NCI-H2081 (cell line): ENCODE measurements around the gene TNFSF15.
A peak's percentile ranks its signal among the peaks of the same experiment; 100 is the strongest.

ENCODE experiments used
- DNase-seq, 2 experiments: peaks; one replicate each; lab custom pipeline; 2025; lab: John Stamatoyannopoulos, UW

The TNFSF15 gene

DNA sequence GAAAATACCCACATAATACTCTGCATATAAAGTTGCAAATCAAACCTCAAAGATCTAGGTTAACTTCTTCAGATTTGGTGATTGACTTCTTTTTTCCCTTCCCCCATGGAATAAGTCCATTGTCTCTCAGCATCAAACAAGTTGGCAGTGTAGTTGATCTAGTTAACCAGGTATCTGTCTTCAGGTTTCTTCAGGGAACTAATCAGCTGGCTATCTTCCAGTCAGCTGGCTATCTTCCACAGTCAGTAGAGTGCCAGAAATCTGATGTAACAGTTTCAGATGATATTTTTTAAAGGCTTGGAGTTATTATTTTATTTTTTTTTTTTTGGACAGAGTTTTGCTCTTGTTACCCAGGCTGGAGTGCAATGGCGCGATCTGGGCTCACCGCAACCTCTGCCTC, 16.8 kb downstream of the TNFSF15 start:
- DNase-seq = no peak

DNA sequence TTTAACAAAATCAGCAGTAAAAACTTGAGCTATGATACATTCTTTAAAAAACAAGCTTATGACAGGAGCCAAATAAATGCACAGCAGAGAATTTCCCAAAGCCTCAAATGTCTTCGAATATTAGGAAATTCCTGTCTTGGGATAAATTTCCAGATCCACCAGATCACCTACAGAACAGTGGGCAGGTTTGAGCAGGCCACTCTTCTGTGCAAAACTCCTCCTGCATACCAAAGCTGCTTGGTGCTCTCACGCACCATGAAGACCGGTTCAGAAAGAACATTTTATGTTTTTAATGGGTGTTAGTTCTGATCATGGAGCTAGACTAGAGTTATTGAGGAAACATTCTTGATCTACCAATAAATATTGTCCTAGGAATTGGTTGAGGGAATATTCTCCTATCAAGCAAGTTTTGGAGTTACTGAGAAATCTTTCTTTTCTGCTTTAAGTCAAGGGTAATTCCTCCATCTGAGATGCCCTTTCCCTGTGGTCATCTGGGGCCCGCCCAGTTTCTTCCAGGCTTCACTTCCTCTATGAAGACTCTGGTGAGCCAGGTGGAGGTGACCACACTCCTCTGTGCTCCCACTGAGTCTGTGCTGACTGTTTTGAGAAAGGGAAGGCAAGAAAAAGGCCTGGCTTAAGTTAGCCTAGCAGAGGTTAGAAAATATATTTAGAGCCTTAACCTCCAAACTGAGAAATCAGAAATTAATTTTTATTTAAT, 17.9 kb downstream of the TNFSF15 start:
- DNase-seq = no peak

DNA sequence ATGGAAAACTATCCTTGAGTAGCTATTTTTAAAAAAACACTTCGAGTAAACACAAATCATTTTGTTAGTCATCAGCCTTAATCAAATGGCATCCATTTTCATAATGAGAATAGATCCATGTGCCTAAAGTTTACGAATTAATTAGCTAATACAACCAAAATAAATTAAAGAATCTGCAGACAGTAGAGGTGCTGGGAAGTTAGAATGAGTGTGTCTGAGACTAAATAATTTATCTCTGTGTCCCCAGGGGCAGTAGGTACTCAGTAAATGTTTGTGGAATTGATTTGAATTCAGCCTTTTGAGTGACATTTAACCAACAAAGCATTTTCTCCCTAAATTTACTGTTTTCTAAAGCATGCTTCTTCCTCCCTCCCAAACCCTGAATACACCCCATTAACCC, 18.6 kb downstream of the TNFSF15 start:
- DNase-seq = no peak

DNA sequence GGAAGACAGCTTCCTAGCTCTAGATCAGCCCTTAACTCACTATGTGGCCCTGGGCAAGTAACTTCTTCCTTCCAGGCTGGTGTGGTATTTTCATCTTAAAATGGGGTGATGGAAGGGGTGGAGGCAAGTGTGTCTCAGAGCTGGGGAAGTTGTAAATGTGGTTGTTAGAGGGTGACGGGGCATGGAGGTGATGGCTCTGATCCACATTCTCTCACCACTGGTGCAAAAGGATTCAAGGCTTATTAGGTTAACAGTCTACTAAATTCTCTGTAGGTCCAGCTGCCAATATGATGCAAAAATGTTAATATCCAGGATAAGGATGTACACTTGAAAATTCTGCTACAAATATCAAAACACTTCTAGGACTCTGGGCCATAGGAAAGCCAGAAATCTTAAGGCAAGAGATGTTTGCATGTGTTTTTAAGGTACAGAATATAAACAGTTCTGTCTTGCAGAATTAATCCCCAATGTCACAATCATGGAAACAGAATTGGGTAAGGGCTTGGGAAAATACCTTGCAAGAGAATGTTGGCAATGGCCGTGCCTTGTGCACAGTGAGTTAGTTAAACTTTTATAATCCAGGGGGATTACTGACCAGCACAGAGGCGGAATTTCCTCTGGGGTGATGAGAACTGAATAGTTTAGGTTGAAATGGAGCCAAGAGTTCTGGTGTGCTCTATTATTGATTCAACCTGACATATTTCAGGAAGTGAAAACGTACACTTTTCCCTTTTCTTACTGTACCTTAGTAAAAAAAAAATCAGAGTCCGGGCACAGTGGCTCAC, 19.8 kb downstream of the TNFSF15 start:
- DNase-seq = no peak

DNA sequence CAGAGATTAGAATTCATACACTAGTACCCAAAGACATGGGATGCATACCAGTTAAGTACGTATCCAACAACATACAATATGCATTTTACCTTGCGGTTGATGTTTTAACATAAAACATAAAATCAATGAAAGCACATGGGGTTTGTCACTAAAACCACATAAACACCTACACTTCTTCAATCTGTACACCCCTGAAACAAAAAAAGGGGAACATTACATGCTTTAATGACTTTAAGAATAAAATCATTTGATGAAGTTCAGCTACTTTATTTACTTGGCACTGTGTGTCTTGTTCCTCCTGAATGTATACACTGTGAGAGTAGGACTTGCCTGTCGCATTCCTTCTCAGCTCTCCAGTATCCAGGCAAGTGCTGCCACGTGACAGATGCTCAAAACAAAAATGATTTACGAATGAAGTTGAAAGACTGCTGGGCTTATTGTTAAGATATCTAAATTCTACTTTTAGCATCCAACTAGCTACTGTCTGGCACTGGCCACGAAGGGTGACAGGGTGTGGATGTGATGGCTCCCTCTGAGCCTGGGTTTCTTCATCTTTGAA, 21.0 kb downstream of the TNFSF15 start:
- no peak for DNase-seq

DNA sequence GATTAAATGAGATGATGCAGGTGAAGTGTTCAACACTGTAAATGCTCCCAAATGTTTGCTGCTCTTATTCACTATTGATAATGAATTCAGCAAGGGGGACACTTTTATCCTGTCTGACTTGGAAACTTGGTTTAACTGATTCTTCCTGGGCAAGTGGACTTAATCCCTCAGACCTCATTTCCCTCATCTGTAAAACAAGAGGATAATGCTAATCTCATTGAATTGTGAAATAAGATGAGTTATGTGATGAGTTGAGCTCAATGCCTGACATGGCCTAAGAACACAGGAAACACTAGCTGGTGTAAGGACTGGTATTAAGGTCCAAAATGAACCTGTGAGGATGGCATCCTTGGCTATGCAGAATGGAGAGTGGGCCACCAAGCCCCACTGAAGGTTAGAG, 23.3 kb downstream of the TNFSF15 start:
- no peak for DNase-seq

DNA sequence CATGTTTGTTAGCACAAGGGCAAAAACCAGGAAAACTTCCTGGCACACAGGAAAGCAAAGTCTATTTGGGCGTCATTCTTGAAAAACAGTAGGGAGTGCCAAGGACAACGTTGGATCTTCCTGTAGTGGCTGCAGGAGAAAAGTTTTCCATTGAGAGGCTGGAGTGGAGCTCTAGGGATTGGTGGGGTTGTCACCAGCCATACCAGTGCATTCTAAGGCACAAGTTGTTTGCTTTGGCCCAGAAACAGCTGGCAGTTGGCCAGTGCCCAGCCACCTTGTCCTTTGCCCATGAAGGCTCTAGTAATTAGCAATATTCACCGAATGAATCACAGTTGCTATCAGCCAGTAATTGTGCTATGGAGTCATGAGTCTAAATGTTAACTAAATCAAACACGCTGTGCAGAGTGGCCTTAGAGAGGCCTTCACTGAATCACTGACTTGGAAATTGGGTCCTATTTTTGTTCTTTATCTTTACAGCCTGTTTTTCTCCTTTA, 26.4 kb downstream of the TNFSF15 start:
- DNase-seq = peak; percentile 16 to 64

DNA sequence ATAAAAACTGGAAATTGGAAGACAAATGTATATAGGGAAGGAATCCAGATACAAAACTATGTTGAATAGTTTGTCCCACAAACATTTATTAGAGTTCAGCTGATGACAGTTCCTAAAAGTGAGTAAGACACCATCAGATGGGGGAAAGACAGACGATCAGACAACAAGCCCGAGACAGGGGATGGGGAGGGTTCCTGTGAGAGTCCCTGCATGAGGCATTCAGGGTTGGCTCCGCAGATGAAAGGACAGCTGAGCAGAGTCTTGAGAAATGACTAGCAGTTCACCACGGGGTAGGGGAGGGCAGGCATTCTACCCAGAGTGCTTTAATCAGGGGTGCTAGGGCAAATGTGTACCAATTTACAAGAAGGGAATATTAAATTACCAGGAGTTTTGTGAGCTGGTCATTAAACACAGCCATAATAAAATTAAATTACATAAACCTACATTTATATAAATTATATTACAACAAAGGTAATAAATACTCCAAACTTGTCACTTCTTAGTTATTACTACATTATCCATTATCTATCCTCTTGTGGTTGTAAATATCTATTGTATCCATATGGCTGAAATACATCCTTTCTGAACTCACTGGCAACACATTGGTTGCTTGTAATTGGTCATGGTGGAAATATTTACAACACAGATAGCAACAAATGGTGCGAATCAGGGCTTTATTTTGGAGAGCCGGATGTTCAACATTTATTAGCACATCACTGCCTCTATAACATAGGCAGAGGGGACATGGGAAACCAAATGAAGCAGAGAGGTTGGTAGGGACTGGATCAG, 27.8 kb downstream of the TNFSF15 start:
- no peak for DNase-seq

DNA sequence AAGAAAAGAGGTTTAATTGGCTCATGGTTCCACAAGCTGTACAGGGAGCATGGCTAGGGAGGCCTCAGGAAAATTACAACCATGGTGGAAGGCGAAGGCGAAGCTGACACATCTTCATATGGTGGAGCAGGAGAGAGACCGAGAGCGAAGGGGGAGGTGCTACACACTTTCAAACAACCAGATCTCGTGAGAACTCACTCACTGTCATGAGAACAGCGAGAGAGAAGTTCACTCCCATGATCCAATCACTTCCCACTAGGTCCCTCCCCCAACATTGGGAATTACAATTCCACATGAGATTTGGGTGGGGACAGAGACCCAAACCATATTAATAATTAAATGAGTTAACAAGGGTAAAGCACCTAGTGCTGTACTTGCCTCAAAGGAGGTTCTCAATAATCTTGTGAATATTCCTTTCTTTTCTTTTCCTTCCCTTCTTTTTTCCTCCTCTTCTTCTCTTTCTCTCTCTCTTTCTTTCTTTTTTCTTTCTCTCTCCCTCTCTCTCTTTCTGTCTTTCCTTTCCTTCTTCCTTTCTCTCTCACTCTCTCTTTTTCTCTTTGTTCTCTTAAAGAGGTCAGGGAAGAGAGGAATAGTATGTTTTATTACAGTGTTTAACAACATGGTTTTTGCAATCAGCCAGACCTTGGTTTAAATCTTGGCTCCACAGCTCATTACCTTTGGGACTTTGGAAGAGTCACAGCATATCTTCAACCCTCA, 29.0 kb downstream of the TNFSF15 start:
- no peak for DNase-seq

DNA sequence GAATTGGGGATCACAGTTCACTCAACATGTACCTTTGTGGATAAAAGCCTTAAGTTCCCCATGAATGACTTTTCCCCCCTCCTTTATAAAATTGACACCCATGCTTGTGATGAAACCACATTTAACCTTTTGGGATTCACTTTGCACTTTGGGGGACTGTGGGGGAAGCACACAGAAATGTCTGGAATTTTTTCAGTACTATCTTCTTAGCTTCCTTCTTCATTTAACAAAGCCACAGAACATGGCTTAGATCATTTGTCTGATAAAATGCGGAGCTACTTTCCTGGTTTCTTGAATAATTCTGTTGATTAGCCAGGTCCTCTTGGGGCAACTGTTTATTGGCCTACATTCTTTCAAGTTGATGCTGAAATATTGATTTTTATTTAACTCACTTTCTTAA, 29.9 kb downstream of the TNFSF15 start:
- DNase-seq = no peak

DNA sequence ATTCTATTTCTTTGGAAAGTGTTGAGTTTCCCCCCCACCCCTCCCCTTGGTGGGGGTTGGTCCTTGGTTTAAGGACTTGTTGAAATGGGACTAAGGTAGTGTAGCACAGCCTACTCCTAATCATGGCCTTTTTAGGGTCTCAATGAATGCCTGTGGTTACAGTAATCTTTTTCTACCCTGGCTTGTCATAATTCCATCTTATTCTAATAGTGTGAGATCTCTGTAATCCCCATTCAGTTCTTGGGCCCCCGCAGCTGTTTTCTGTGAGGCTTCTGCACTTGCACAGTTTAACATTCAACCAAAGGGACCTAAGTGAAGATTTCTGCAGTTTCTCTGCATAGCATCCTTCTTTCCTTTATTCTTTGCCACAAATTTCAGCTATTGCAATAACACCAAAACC, 30.7 kb downstream of the TNFSF15 start:
- no peak for DNase-seq

DNA sequence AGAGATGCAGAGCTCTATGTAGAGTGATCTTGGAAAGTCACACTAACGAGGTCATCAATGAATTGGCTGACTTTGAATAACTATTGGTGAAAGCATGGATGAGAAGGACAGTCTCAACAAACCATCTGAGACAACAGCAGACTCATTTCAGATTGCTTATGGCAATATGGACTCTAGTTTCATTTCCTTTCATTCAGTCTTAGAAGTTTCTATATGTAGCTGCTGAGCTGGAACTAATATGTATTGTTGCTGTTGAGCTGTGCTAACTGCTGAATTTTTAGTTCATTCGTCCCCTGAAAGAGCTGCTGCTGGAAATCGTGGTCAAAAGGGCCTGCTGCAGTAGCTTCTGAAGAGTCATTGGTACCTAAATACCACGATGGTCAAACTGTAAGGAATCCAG, 31.3 kb downstream of the TNFSF15 start:
- DNase-seq = no peak

DNA sequence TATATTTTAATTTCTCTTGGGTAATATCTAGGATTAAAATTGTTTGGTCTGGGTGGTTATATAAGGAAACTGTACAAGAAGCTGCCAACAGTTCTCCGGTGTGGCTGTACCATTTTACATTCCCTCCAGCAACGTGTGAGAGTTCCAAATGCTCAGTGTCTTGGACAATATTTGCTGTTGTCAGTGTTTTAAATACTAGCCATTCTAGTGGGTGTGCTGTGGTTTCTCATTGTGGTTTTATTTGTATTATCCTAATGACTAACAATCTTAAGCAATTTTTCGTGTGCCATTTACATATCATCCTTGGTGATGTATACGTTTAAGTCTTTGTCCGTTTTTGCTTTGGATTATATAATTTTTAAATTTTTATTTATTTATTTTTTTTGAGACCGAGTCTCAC, 34.0 kb downstream of the TNFSF15 start:
- DNase-seq = no peak

DNA sequence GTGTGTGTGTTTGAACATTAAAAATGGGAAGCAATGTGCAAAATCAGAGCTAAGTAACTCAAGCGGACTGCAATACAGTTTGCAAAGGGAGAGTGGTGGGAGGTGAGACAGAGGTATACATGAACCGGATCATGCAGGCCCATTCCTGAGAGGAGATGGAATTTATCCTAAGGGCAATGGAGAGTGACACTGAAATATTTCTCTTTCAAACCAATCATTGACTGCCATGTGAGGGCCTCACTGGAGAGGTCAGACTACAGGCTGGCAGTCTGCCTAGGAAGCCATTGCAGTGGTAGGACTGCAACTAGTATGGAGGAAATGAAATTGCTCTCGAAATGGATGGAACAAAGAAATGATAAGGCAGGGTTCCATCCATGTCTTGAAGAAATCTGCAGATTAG, 34.8 kb downstream of the TNFSF15 start:
- DNase-seq = no peak

DNA sequence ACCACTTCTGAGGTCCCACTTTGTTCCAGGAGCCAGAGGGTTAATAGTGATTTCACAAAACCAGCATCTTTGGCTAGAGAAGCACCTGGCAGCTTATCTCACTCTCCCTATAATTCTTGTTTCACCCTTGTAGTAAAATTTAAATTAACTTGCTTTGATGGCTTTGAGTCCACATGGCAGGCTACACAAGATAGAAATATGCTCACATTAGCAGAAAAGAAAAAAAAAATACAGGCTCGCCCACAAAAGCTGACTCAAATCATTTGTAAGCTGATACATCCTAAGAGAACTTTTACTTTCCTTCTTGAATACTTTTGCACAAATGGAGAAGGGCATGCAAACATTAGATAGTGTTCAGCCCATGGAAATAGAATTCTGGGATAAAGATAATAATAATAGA, 36.2 kb downstream of the TNFSF15 start:
- DNase-seq = no peak

DNA sequence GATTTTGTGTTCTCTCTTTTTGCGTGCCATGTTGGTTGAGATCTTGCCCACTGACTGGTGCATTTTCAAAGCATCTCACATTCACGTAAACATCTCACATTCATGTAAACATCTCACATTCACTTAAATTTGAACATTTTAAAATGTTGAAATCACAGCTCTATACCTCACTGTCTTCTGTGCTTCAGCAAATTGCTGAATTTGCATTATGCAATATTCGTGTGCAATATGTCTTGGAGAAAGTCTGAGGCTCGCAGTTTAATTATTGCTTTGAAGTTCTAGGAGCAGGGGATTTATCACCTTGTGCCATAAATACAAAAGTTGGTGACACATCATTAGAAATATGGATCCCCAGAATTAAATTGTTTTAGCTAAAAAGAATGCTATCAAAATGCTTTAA, 42.6 kb downstream of the TNFSF15 start:
- no peak for DNase-seq

DNA sequence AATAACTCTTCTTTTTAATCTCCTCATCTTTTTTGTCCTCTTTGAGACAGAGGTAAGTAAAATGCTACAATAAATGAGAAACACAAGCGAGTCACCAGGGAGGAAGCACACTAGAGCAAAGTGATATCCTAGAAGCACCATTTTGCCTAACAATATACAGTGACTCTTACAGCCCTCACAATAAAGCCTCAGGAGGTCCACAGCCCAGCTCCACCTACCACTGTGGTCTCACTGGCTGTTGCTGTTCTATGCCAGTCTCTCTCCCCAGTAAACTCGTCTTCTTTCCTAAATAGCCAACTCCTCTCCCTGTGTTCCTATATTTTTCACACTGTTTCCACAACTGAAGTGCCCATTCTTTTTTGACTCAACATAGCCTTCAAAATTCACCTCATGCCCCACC, 44.3 kb downstream of the TNFSF15 start:
- no peak for DNase-seq

DNA sequence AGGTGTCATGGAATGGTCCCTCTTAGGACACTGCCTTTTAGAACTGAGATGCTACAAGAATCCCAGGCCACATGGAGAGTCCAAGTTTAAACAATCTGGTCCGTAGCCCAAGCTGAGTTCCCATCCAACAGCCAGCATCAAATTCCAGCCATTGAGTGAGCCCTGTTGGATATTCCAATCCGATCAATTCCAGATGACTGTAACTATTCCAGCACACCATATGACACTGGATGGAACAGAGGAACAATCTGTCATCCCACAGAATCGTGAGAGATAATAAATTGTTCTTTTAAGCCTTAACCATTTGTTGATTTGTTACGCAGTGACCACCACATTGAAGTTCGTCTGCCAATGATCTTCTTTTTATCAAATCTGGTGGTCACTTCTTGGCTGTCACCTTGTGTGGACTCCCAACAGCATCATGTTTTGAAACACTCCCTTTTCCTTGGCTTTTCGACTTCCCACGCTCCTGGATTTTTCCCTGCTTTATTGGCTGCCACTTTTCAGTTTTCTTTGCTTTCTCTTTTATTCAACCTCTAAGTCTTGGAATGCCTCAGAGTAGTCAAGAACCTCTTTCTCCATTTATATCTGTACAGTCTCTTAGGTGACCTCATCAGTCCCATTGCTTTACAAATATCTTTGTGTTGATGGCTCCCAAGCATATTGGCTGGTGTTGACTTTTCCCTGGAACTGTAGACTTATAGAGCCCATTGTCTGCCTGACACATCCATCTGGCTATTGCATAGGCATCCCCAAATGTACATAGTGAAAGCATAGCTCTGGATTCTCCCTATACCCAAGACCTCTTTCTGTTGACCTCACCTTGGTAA, 46.1 kb downstream of the TNFSF15 start:
- DNase-seq = no peak

DNA sequence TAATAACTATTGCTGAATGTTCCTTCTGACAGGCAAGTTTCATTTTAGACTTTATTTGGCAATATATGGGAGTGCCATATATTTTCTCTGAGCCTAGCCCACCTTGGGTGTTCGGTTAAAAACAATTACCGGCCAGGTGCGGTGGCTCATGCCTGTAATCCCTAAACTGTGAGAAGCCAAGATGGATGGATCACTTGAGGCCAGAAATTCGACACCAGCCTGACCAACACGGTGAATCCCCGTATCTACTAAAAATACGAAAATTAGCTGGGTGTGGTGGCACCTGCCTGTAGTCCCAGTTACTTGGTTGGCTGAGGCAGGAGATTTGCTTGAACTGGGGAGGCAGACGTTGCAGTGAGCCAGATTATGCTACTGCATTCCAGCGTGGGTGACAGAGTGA, 47.9 kb downstream of the TNFSF15 start:
- DNase-seq = no peak

DNA sequence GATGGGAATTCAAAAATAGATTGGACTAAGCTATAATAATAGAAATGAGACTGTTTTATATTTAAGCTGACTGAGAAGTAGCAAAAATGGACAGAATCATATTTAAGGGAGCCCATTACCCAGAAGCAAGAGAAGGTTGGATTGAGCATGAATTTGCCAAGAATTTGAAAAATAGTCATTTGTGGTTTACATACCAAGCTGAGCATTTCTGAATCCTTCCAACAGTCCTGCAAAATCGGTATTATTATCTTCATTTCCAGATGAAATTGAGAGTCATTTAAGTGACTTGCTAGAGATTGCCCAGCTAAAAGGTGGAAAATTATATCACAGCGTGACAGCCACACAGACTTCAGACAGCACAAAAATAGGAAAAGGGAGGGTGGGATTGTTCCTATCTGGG, 48.4 kb downstream of the TNFSF15 start:
- no peak for DNase-seq

DNA sequence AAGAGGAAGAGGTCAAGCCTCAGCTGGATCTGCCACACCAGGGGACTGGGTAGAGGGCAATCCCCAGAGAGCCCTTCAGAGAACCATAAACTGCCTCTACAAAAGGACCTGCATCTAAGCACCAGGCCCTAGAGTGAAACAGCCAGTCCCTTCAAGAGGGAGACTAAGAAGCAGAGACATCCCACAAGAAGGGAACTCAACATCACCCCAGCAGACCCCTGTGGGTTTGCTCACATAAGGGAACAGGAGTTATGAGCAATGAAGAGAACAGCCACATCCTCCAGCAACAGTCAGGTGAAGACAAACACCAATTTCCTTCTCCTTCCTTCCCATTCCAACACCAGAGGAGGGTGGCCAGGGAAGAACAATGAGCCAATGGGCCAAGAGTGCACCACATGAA, 48.9 kb downstream of the TNFSF15 start:
- DNase-seq = no peak
